Natural killer cell (primary cell): ENCODE results near the gene METTL21A. TPM values are rescaled to one million over a fixed set of nuclear protein-coding genes. Genes with fewer than 3 reads are reported as not detected.
A peak's percentile ranks its signal among the peaks of the same experiment; 100 is the strongest.

Experiments
- ATAC-seq, 3 donors: fragments of 150-1000 bp in 2 of 3; fragments of 200-7000 bp in 1 of 3; cut with Tn5 transposase; 1 replicate in 1 of 3; 2 replicates in 2 of 3; pipeline ENCODE4 v1.10.0; 2021; ENCODE audit warnings: mild to moderate bottlenecking in 2 of 3, moderate library complexity in 2 of 3
- DNase-seq, 2 donors: peaks; one replicate each; pipeline versions ENCODE4 v3.0.0 to v3.0.0-alpha.2; 2013 to 2021; ENCODE audit warnings: mixed read lengths in 1 of 2
- H3K27ac ChIP-seq: one replicate; pipeline ENCODE4 v1.5.1; 2013; ENCODE audit warnings: mild to moderate bottlenecking, low read length
- H3K27me3 ChIP-seq: one replicate; pipeline ENCODE4 v1.6.1; 2013; ENCODE audit warnings: low read length; ENCODE audit not compliant: control insufficient read depth, insufficient read depth
- H3K36me3 ChIP-seq: one replicate; pipeline ENCODE4 v1.6.1; 2013; ENCODE audit warnings: low read length; ENCODE audit not compliant: control insufficient read depth, insufficient read depth
- H3K4me1 ChIP-seq: one replicate; pipeline ENCODE4 v1.6.1; 2013; ENCODE audit warnings: low read length; ENCODE audit not compliant: control insufficient read depth, insufficient read depth
- H3K4me3 ChIP-seq: one replicate; pipeline ENCODE4 v1.5.1; 2013; ENCODE audit warnings: low read length
- H3K9me3 ChIP-seq: one replicate; pipeline ENCODE4 v1.6.1; 2013; ENCODE audit warnings: low read length; ENCODE audit not compliant: control insufficient read depth, insufficient read depth
- H3K27ac Mint-ChIP-seq, 2 donors: one replicate each; pipeline ENCODE4 v1.8.0; 2022; ENCODE audit warnings: mild to moderate bottlenecking in 2 of 2, mixed read lengths in 2 of 2, moderate library complexity in 1 of 2
- H3K27me3 Mint-ChIP-seq, 2 donors: one replicate each; pipeline ENCODE4 v1.8.0; 2022; ENCODE audit warnings: low read depth in 2 of 2, mixed read lengths in 2 of 2
- H3K36me3 Mint-ChIP-seq: one replicate; pipeline ENCODE4 v1.8.0; 2022; ENCODE audit warnings: mixed read lengths
- H3K4me1 Mint-ChIP-seq, 2 donors: one replicate each; pipeline ENCODE4 v1.8.0; 2022; ENCODE audit warnings: mixed read lengths in 2 of 2
- H3K4me3 Mint-ChIP-seq: one replicate; pipeline ENCODE4 v1.8.0; 2022; ENCODE audit warnings: mild to moderate bottlenecking, moderate library complexity, mixed read lengths
- H3K9me3 Mint-ChIP-seq, 2 donors: one replicate each; pipeline ENCODE4 v1.8.0; 2022; ENCODE audit warnings: mixed read lengths in 2 of 2
- CTCF ChIP-seq: fragments of 200-600 bp; IDR thresholded peaks from one replicate; pipeline ENCODE4 v1.8.0; 2022; ENCODE audit warnings: antibody characterized with exemption
- WGBS: methylation state at CpG from one replicate; pipeline ENCODE4 v1.1.7; 2013; ENCODE audit warnings: missing lambda C conversion rate; ENCODE audit not compliant: insufficient coverage; 5-methylcytosine and 5-hydroxymethylcytosine counted together
- intact Hi-C: fragments of 100-400 bp; cut with micrococcal nuclease; formaldehyde crosslinking; loops from one replicate; pipeline ENCODE4 v1.14.2; 2022
- total RNA-seq, 4 donors: library from RNA; stranded (reverse); fragments of 120-200 nt in 1 of 4; gene quantifications; one replicate each; pipeline versions ENCODE4 v1.2.3 to v1.2.4, GENCODE V29; 2013 to 2022

METTL21A gene
- total RNA-seq, 3 donors from 2014 or later (not counting 1 experiment from before 2014, with no cell fraction given) = 10.1 to 11.5 (median 11.0) TPM

- H3K4me3 ChIP-seq = no peak overlapping the region
- peak overlapping the region in 1 of 2 donors; percentile 1 for H3K27ac Mint-ChIP-seq
- no peaks in the 10 kb centered on the region for H3K9me3 Mint-ChIP-seq
- peaks cover 16 to 35% of the 10 kb centered on the region in 2 donors for H3K4me1 Mint-ChIP-seq
- no peaks in the 10 kb centered on the region for H3K27me3 ChIP-seq
- intact Hi-C loops = loop anchor here (5.0 kb wide), 2 partner anchors 199 to 646 kb away; partner anchors contain the start of gene PIKFYVE
- TF ChIP-seq CTCF = no peak
- no peak for DNase-seq
- no peak for ATAC-seq
- H3K4me1 ChIP-seq = peaks cover 15% of the 10 kb centered on the region
- H3K9me3 ChIP-seq = no peaks in the 10 kb centered on the region
- WGBS = 78% methylated on average over 10 of the region's 10 CpGs
- H3K27me3 Mint-ChIP-seq = no peaks in the 10 kb centered on the region
- peaks cover 7% of the 10 kb centered on the region for H3K36me3 Mint-ChIP-seq
- no peak overlapping the region for H3K4me3 Mint-ChIP-seq
- H3K36me3 ChIP-seq = peaks cover 31% of the 10 kb centered on the region
- H3K27ac ChIP-seq = peak overlapping the region; percentile 5
Measured at GRCh38 chr2:207621501-207622039, 3.6 kb downstream of the METTL21A start.

- Mint-ChIP-seq H3K4me1 (peaks cover 16 to 31% of the 10 kb centered on the region in 2 donors), H3K4me3 (no peak overlapping the region), H3K36me3 (peaks cover 7% of the 10 kb centered on the region), H3K27me3 (no peaks in the 10 kb centered on the region), H3K27ac (peak overlapping the region; percentile 29 to 31), H3K9me3 (no peaks in the 10 kb centered on the region)
- ATAC-seq (peak in 2 of 3 donors; percentile 27 to 62), DNase-seq (peak in 1 of 2 donors; percentile 31)
- Histone ChIP-seq H3K4me3 (no peak overlapping the region), H3K4me1 (peaks cover 9% of the 10 kb centered on the region), H3K36me3 (peaks cover 40% of the 10 kb centered on the region), H3K9me3 (no peaks in the 10 kb centered on the region), H3K27me3 (no peaks in the 10 kb centered on the region), H3K27ac (peak overlapping the region; percentile 50)
- whole genome bisulfite sequencing = 28% methylated on average over 3 of the region's 4 CpGs
- no peak for TF ChIP-seq CTCF
- intact Hi-C loops = loop anchor here (5.0 kb wide), 2 partner anchors 197 to 648 kb away; partner anchors contain the start of gene PIKFYVE
Measured at GRCh38 chr2:207619764-207620203, 5.4 kb downstream of the METTL21A start.

DNA sequence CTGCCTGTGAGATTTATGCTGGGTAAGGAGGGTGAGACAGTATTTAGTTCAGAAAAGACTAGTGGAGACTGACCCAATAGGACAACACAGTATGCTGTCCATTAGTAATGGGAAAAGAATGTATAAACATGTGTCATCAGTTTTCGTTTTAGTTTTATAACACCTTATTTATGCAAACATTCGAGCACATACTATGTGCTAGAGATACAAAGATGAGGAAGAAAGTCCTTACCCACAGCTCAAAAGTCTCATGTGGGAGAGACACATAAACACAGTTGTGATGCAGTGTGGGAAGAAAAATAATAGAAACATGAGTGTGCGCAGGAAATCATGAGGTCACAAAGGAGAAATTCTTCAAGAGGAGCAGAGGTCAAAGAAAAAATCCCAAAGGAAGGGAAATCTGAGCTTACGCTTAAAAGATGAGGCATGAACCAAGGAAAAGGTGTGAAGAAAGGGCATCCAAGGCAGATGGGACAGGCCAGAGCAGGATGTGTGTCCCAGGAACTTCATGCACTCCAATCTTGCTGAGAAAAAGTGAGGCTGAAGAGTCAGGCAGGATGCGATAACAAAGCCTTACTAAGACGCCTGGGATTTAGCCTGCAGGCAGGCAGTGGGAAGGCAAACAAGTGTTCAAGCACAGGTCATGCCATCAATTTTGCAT lies 8.1 kb downstream of the METTL21A start:
- DNase-seq (no peak), ATAC-seq (no peak)
- Histone ChIP-seq H3K27me3 (no peaks in the 10 kb centered on the region), H3K27ac (no peak overlapping the region), H3K9me3 (no peaks in the 10 kb centered on the region), H3K4me3 (no peak overlapping the region), H3K36me3 (peaks cover 48% of the 10 kb centered on the region), H3K4me1 (no peaks in the 10 kb centered on the region)
- peak overlapping the region in 1 of 2 donors; percentile 27 for H3K27ac Mint-ChIP-seq
- no peak for TF ChIP-seq CTCF
- H3K4me3 Mint-ChIP-seq = no peak overlapping the region
- H3K36me3 Mint-ChIP-seq = peaks cover 7% of the 10 kb centered on the region
- peaks cover 7 to 20% of the 10 kb centered on the region in 2 donors for H3K4me1 Mint-ChIP-seq
- no peaks in the 10 kb centered on the region for H3K27me3 Mint-ChIP-seq
- intact Hi-C loops = no loop called here
- no peaks in the 10 kb centered on the region for H3K9me3 Mint-ChIP-seq
- WGBS = 95% methylated on average over 4 of the region's 6 CpGs
